Caco-2 (cell line): ENCODE measurements around the gene GRIA3. TPM values are rescaled to one million over a fixed set of nuclear protein-coding genes. Genes with fewer than 3 reads are reported as not detected.

Source experiments
- BruUV-seq: library from RNA; stranded (reverse); fragments of 400-500 nt; replicated peaks from 2 replicates; lab custom pipeline; 2021; lab: Mats Ljungman, UMichigan
- CTCF ChIA-PET: fragments of 300-600 bp; sonication (Branson Sonifier 250); formaldehyde crosslinking; loops from one replicate; lab custom pipeline; 2022; ENCODE audit warnings: antibody characterized with exemption; lab: Charles Lee
- POLR2A ChIA-PET: fragments of 300-600 bp; sonication (Branson Sonifier 250); formaldehyde crosslinking; loops from one replicate; lab custom pipeline; 2022; ENCODE audit warnings: antibody characterized with exemption; lab: Charles Lee
- DNase-seq, 2 experiments: peaks; one replicate each; pipeline versions ENCODE4 v3.0.0 to v3.0.0-alpha.2; 2020 to 2022
- H3K27me3 ChIP-seq: replicated peaks from 2 replicates; pipeline ENCODE4 v1.6.0; 2011; ENCODE audit warnings: low read length; ENCODE audit not compliant: control insufficient read depth, insufficient read depth
- H3K36me3 ChIP-seq: 2 replicates; pipeline ENCODE4 v1.5.1; 2011; ENCODE audit warnings: low read length; ENCODE audit not compliant: control insufficient read depth, insufficient read depth
- H3K4me1 ChIP-seq: fragments of 250-450 bp; sonication (Bioruptor Pico); 2 replicates; pipeline ENCODE4 v1.5.1; 2020; ENCODE audit warnings: mild to moderate bottlenecking
- H3K4me3 ChIP-seq: 2 replicates; pipeline ENCODE4 v1.5.1; 2011; ENCODE audit warnings: low read depth, mild to moderate bottlenecking, control low read depth, low read length
- H3K9me3 ChIP-seq: fragments of 250-450 bp; sonication (Bioruptor Pico); 2 replicates; pipeline ENCODE4 v1.5.1; 2020; ENCODE audit warnings: mild to moderate bottlenecking, moderate library complexity
- H3K27ac Mint-ChIP-seq: one replicate; pipeline ENCODE4 v1.8.0; 2022; ENCODE audit warnings: mixed read lengths; ENCODE audit not compliant: unreplicated experiment
- H3K27me3 Mint-ChIP-seq: one replicate; pipeline ENCODE4 v1.8.0; 2022; ENCODE audit warnings: mixed read lengths; ENCODE audit not compliant: insufficient read depth, unreplicated experiment
- H3K36me3 Mint-ChIP-seq: one replicate; pipeline ENCODE4 v1.8.0; 2022; ENCODE audit warnings: mild to moderate bottlenecking, mixed read lengths; ENCODE audit not compliant: insufficient read depth, unreplicated experiment
- H3K4me1 Mint-ChIP-seq: one replicate; pipeline ENCODE4 v1.8.0; 2022; ENCODE audit warnings: low read depth, mixed read lengths; ENCODE audit not compliant: unreplicated experiment
- H3K4me3 Mint-ChIP-seq: one replicate; pipeline ENCODE4 v1.8.0; 2022; ENCODE audit warnings: mild to moderate bottlenecking, moderate library complexity, mixed read lengths; ENCODE audit not compliant: unreplicated experiment
- H3K9me3 Mint-ChIP-seq: one replicate; pipeline ENCODE4 v1.8.0; 2022; ENCODE audit warnings: mixed read lengths; ENCODE audit not compliant: unreplicated experiment
- CTCF ChIP-seq, 2 experiments: fragments of 200-600 bp in 1 of 2; IDR thresholded peaks; 1 replicate in 1 of 2; 2 replicates in 1 of 2; pipeline versions ENCODE4 v1.5.1 to v1.8.0; 2011 to 2022; ENCODE audit warnings: antibody characterized with exemption in 1 of 2, control low read depth in 1 of 2, inconsistent platforms in 1 of 2, low read depth in 1 of 2, low read length in 1 of 2, mild to moderate bottlenecking in 1 of 2, moderate library complexity in 1 of 2; ENCODE audit not compliant: insufficient read depth in 1 of 2, severe bottlenecking in 1 of 2, unreplicated experiment in 1 of 2
- intact Hi-C: fragments of 100-400 bp; cut with micrococcal nuclease; formaldehyde crosslinking; loops from one replicate; pipeline ENCODE4 v1.10.0; 2022; ENCODE audit not compliant: unreplicated experiment
- total RNA-seq: library from RNA; stranded (reverse); gene quantifications from 2 replicates; pipeline ENCODE4 v1.2.3, GENCODE V29; 2022

The GRIA3 gene
- total RNA-seq, 1 experiment from 2014 or later, result not detected

- intact Hi-C loops, result no loop called here
- CTCF ChIA-PET, result no interaction called here
- no peak overlapping the region for H3K4me3 Mint-ChIP-seq
These were observed 166.1 kb downstream of the GRIA3 start for GRCh38 chrX:123350226-123350625.

GRCh38 chrX:123357941-123358340 is 173.9 kb downstream of the GRIA3 start:
- Mint-ChIP-seq H3K36me3 (no peaks in the 10 kb centered on the region), H3K27ac (no peak overlapping the region), H3K27me3 (peaks cover 3% of the 10 kb centered on the region), H3K4me1 (no peaks in the 10 kb centered on the region), H3K4me3 (no peak overlapping the region), H3K9me3 (no peaks in the 10 kb centered on the region)
- Histone ChIP-seq H3K27me3 (no peaks in the 10 kb centered on the region), H3K4me3 (no peak overlapping the region), H3K36me3 (no peaks in the 10 kb centered on the region), H3K4me1 (no peaks in the 10 kb centered on the region), H3K9me3 (no peaks in the 10 kb centered on the region)
- no TSS peak for BruUV-seq
- intact Hi-C loops, result no loop called here
- no peak for DNase-seq
- no peak for TF ChIP-seq CTCF (IDR thresholded peaks at IDR 0.05; ENCODE audit: insufficient read depth in 1 of 2, low read depth in 1 of 2, low read length in 1 of 2, severe bottlenecking in 1 of 2, unreplicated experiment in 1 of 2)
- CTCF ChIA-PET, result no interaction called here
- POLR2A ChIA-PET, result no interaction called here

More at GRCh38 chrX:123350226-123350625, 166.1 kb downstream of the GRIA3 start:
- Mint-ChIP-seq H3K27me3 (no peaks in the 10 kb centered on the region), H3K4me1 (no peaks in the 10 kb centered on the region), H3K36me3 (no peaks in the 10 kb centered on the region), H3K9me3 (no peaks in the 10 kb centered on the region), H3K27ac (no peak overlapping the region)
- no peak for DNase-seq
- POLR2A ChIA-PET, result no interaction called here
- no peak for TF ChIP-seq CTCF (IDR thresholded peaks at IDR 0.05; ENCODE audit: insufficient read depth in 1 of 2, low read depth in 1 of 2, low read length in 1 of 2, severe bottlenecking in 1 of 2, unreplicated experiment in 1 of 2)
- H3K4me3 ChIP-seq, result no peak overlapping the region
- BruUV-seq, result no TSS peak
- no peaks in the 10 kb centered on the region for H3K27me3 ChIP-seq
- no peaks in the 10 kb centered on the region for H3K36me3 ChIP-seq
- no peaks in the 10 kb centered on the region for H3K9me3 ChIP-seq
- H3K4me1 ChIP-seq, result no peaks in the 10 kb centered on the region

- no peak overlapping the region for H3K4me3 ChIP-seq
- TF ChIP-seq CTCF (IDR thresholded peaks at IDR 0.05; ENCODE audit: insufficient read depth in 1 of 2, low read depth in 1 of 2, low read length in 1 of 2, severe bottlenecking in 1 of 2, unreplicated experiment in 1 of 2), result no peak
- Mint-ChIP-seq H3K4me3 (no peak overlapping the region), H3K4me1 (no peaks in the 10 kb centered on the region), H3K9me3 (no peaks in the 10 kb centered on the region), H3K36me3 (no peaks in the 10 kb centered on the region), H3K27me3 (peaks cover 3% of the 10 kb centered on the region), H3K27ac (no peak overlapping the region)
- no peaks in the 10 kb centered on the region for H3K27me3 ChIP-seq
- ChIA-PET CTCF (no interaction called here), POLR2A (no interaction called here)
- H3K36me3 ChIP-seq, result no peaks in the 10 kb centered on the region
- no TSS peak for BruUV-seq
- no peak for DNase-seq
- no peaks in the 10 kb centered on the region for H3K9me3 ChIP-seq
- intact Hi-C loops, result no loop called here
- no peaks in the 10 kb centered on the region for H3K4me1 ChIP-seq
These were observed 174.4 kb downstream of the GRIA3 start for GRCh38 chrX:123358457-123358856.
